GM23338 (cell line): ENCODE results near the gene MRFAP1. TPM values are rescaled to one million over a fixed set of nuclear protein-coding genes. Genes with fewer than 3 reads are reported as not detected.

Source experiments
- ATAC-seq: fragments of 200-7000 bp; cut with Tn5 transposase; 3 replicates; pipeline ENCODE4 v1.9.1; 2020
- DNase-seq: peaks from one replicate; pipeline ENCODE4 v3.0.0-alpha.2; 2015; ENCODE audit warnings: low spot score
- H2AFZ ChIP-seq: fragments of 200-600 bp; sonication (generic); 2 replicates; pipeline ENCODE4 v1.8.0; 2016; ENCODE audit warnings: antibody characterized with exemption, mild to moderate bottlenecking, moderate library complexity
- H3F3A ChIP-seq: fragments of 200-600 bp; sonication (generic); replicated peaks from 2 replicates; pipeline ENCODE4 v1.8.0; 2017; ENCODE audit warnings: antibody characterized with exemption, mixed run types, low read depth
- H3K27ac ChIP-seq: fragments of 200-600 bp; sonication (generic); 2 replicates; pipeline ENCODE4 v1.6.1; 2016; ENCODE audit warnings: low read depth
- H3K27me3 ChIP-seq: fragments of 200-600 bp; sonication (generic); 2 replicates; pipeline ENCODE4 v1.8.0; 2016; ENCODE audit warnings: mild to moderate bottlenecking, mixed run types, moderate library complexity; ENCODE audit not compliant: insufficient read depth
- H3K36me3 ChIP-seq: fragments of 200-600 bp; sonication (generic); 2 replicates; pipeline ENCODE4 v1.8.0; 2016; ENCODE audit warnings: mild to moderate bottlenecking; ENCODE audit not compliant: insufficient read depth
- H3K4me1 ChIP-seq: fragments of 200-600 bp; sonication (generic); 2 replicates; pipeline ENCODE4 v1.8.0; 2016; ENCODE audit warnings: mild to moderate bottlenecking, moderate library complexity; ENCODE audit not compliant: insufficient read depth
- H3K4me2 ChIP-seq: fragments of 200-600 bp; sonication (generic); 2 replicates; pipeline ENCODE4 v1.7.1; 2017; ENCODE audit warnings: mixed run types
- H3K4me3 ChIP-seq: fragments of 200-600 bp; sonication (generic); 2 replicates; pipeline ENCODE4 v1.6.1; 2016; ENCODE audit warnings: mixed run types
- H3K79me2 ChIP-seq: fragments of 200-600 bp; sonication (generic); replicated peaks from 2 replicates; pipeline ENCODE4 v1.8.0; 2017; ENCODE audit warnings: mild to moderate bottlenecking; ENCODE audit not compliant: insufficient read depth
- H3K9me2 ChIP-seq: fragments of 200-600 bp; sonication (generic); 2 replicates; pipeline ENCODE4 v1.8.0; 2017; ENCODE audit not compliant: insufficient read depth
- H4K20me1 ChIP-seq: fragments of 200-600 bp; sonication (generic); replicated peaks from 2 replicates; pipeline ENCODE4 v1.8.0; 2017; ENCODE audit warnings: mild to moderate bottlenecking; ENCODE audit not compliant: insufficient read depth
- H3K27ac Mint-ChIP-seq: 2 replicates; pipeline ENCODE4 v1.8.0; 2020; ENCODE audit warnings: inconsistent platforms, mild to moderate bottlenecking, moderate library complexity, mixed read lengths
- H3K27me3 Mint-ChIP-seq: 3 replicates; pipeline ENCODE4 v1.8.0; 2022; ENCODE audit warnings: low read depth, mild to moderate bottlenecking, moderate library complexity, mixed read lengths, inconsistent platforms; ENCODE audit not compliant: insufficient read depth, poor library complexity
- H3K36me3 Mint-ChIP-seq: 3 replicates; pipeline ENCODE4 v1.8.0; 2021; ENCODE audit warnings: low read depth, mild to moderate bottlenecking, inconsistent platforms, moderate library complexity, mixed read lengths
- H3K4me1 Mint-ChIP-seq: 3 replicates; pipeline ENCODE4 v1.8.0; 2020; ENCODE audit warnings: mild to moderate bottlenecking, inconsistent platforms, mixed read lengths
- H3K4me3 Mint-ChIP-seq: 3 replicates; pipeline ENCODE4 v1.8.0; 2021; ENCODE audit warnings: moderate library complexity, mild to moderate bottlenecking, inconsistent platforms, mixed read lengths
- H3K9me3 Mint-ChIP-seq: 3 replicates; pipeline ENCODE4 v1.8.0; 2020; ENCODE audit warnings: moderate library complexity, mild to moderate bottlenecking, inconsistent platforms, mixed read lengths
- CREB1 ChIP-seq: fragments of 250-450 bp; sonication (Bioruptor Pico); IDR thresholded peaks from 2 replicates; pipeline ENCODE4 v1.5.0; 2020; ENCODE audit warnings: low read depth, mild to moderate bottlenecking, moderate library complexity
- CTCF ChIP-seq, 2 experiments: fragments of 200-600 bp in 1 of 2; sonication (generic) in 1 of 2; conservative IDR thresholded peaks; 2 replicates each; pipeline versions ENCODE4 v1.5.1 to v1.6.1; 2016 to 2017; ENCODE audit warnings: antibody characterized with exemption in 2 of 2, low read depth in 2 of 2, mild to moderate bottlenecking in 2 of 2, moderate library complexity in 1 of 2
- ETS1 ChIP-seq: IDR thresholded peaks from 2 replicates; pipeline ENCODE4 v1.6.1; 2016; ENCODE audit warnings: antibody characterized with exemption
- EZH2 ChIP-seq: fragments of 200-600 bp; sonication (generic); IDR thresholded peaks from one replicate; pipeline ENCODE4 v1.8.0; 2017; ENCODE audit warnings: antibody characterized with exemption, mild to moderate bottlenecking, low read depth; ENCODE audit not compliant: unreplicated experiment
- EZH2phosphoT487 ChIP-seq: fragments of 200-600 bp; sonication (generic); IDR thresholded peaks from one replicate; pipeline ENCODE4 v1.8.1; 2018; ENCODE audit warnings: antibody characterized with exemption; ENCODE audit not compliant: unreplicated experiment
- JUNB ChIP-seq: IDR thresholded peaks from one replicate; pipeline ENCODE4 v1.6.1; 2016; ENCODE audit warnings: antibody characterized with exemption; ENCODE audit not compliant: unreplicated experiment
- NANOG ChIP-seq: IDR thresholded peaks from 2 replicates; pipeline ENCODE4 v1.6.1; 2016; ENCODE audit warnings: antibody characterized with exemption, borderline replicate concordance
- POLR2AphosphoS5 ChIP-seq: IDR thresholded peaks from 2 replicates; pipeline ENCODE4 v1.6.1; 2016; ENCODE audit warnings: antibody characterized with exemption, low read depth
- REST ChIP-seq: IDR thresholded peaks from one replicate; pipeline ENCODE4 v1.6.1; 2018; ENCODE audit warnings: antibody characterized with exemption; ENCODE audit not compliant: unreplicated experiment
- STAT1 ChIP-seq: IDR thresholded peaks from one replicate; pipeline ENCODE4 v1.6.1; 2016; ENCODE audit warnings: antibody characterized with exemption; ENCODE audit not compliant: unreplicated experiment
- ZNF114 ChIP-seq: fragments of 250-450 bp; sonication (Bioruptor Pico); IDR thresholded peaks from 2 replicates; pipeline ENCODE4 v1.5.0; 2020; ENCODE audit warnings: mild to moderate bottlenecking, moderate library complexity
- ZNF331 ChIP-seq: fragments of 250-450 bp; sonication (Bioruptor Pico); IDR thresholded peaks from 2 replicates; pipeline ENCODE4 v1.5.0; 2020; ENCODE audit warnings: low read depth, mild to moderate bottlenecking, moderate library complexity
- ZNF462 ChIP-seq: fragments of 250-450 bp; sonication (Bioruptor Pico); IDR thresholded peaks from 2 replicates; pipeline ENCODE4 v1.5.0; 2020; ENCODE audit warnings: mild to moderate bottlenecking, moderate library complexity
- polyA plus RNA-seq: library from polyadenylated mRNA; unstranded; fragments of >200 nt; fragmentation: Nextera tagmentation; extraction: Ambion mirVana; gene quantifications from 2 replicates; pipeline ENCODE4 v1.2.1, GENCODE V29; 2016
- total RNA-seq: library from RNA; depleted of rRNA; stranded (reverse); fragments of >200 nt; shearing (Covaris generic); gene quantifications from 2 replicates; pipeline ENCODE4 v1.2.3, GENCODE V29; 2014

Gene MRFAP1
- total and polyA plus RNA-seq, 2 experiments from 2014 or later = 154 to 288 TPM

GRCh38 chr4:6622744-6623143 lies 17.7 kb upstream of the MRFAP1 start:
- DNase-seq = no peak

More at GRCh38 chr4:6622744-6623143, 17.7 kb upstream of the MRFAP1 start:
- Mint-ChIP-seq H3K27me3 (peaks cover 17% of the 10 kb centered on the region), H3K4me3 (no peak overlapping the region), H3K27ac (no peak overlapping the region), H3K36me3 (no peaks in the 10 kb centered on the region), H3K9me3 (no peaks in the 10 kb centered on the region), H3K4me1 (peaks cover 4% of the 10 kb centered on the region; the same call in 2 of the 3 replicates)
- H3F3A ChIP-seq = no peaks in the 10 kb centered on the region
- no peaks in the 10 kb centered on the region for H3K9me2 ChIP-seq
- H3K4me1 ChIP-seq = no peaks in the 10 kb centered on the region
- H4K20me1 ChIP-seq = no peaks in the 10 kb centered on the region
- H3K27me3 ChIP-seq = no peaks in the 10 kb centered on the region
- ATAC-seq = no peak
- no peaks in the 10 kb centered on the region for H3K79me2 ChIP-seq
- H3K4me2 ChIP-seq = no peak overlapping the region
- H3K4me3 ChIP-seq = no peak overlapping the region
- H3K36me3 ChIP-seq = no peaks in the 10 kb centered on the region
- no peak for TF ChIP-seq EZH2
- no peak for TF ChIP-seq CREB1
- TF ChIP-seq NANOG = no peak
- no peak for TF ChIP-seq STAT1
- no peak for TF ChIP-seq CTCF (conservative IDR thresholded peaks at IDR 0.05; ENCODE audit: low read depth in 2 of 2)
- TF ChIP-seq ZNF331 = no peak
- no peak for TF ChIP-seq REST
- no peak for TF ChIP-seq ETS1
- no peak for TF ChIP-seq JUNB
- TF ChIP-seq EZH2phosphoT487 = no peak
- TF ChIP-seq ZNF462 (CRISPR knock-in tag) = no peak
- no peak for TF ChIP-seq ZNF114 (CRISPR knock-in tag)
- no peak for TF ChIP-seq POLR2AphosphoS5
- H2AFZ ChIP-seq = no peak overlapping the region
- no peak overlapping the region for H3K27ac ChIP-seq
